ENCODE data around the gene KRT17.

KRT17 gene

GRCh38 chr17:41619036-41619926 is 5.1 kb downstream of the KRT17 start:
- Histone ChIP-seq H3K36me3 (ENCODE audit: insufficient read depth, low read length) (no peaks in the 10 kb centered on the region), H3K9me3 (ENCODE audit: insufficient read depth, low read length, severe bottlenecking) (no peaks in the 10 kb centered on the region)

GRCh38 chr17:41618341-41619035 is 5.9 kb downstream of the KRT17 start:
- H3K36me3 ChIP-seq (ENCODE audit: insufficient read depth, low read length) = no peaks in the 10 kb centered on the region
- no peak overlapping the region for H3K4me3 ChIP-seq (ENCODE audit: low read depth in 1 of 2, low read length in 2 of 2)
- H3K27me3 ChIP-seq (ENCODE audit: insufficient read depth, low read length, poor library complexity) = peaks cover 3% of the 10 kb centered on the region
- no peak overlapping the region for H2AFZ ChIP-seq (ENCODE audit: low read depth, low read length)
- no peak overlapping the region for H3K9ac ChIP-seq (ENCODE audit: low read depth, low read length)
- no peak overlapping the region for H3K27ac ChIP-seq (ENCODE audit: low read length)
- H3K9me3 ChIP-seq (ENCODE audit: insufficient read depth, low read length, severe bottlenecking) = no peaks in the 10 kb centered on the region
- H3K4me2 ChIP-seq (ENCODE audit: insufficient read depth, low read length) = no peak overlapping the region
- TF ChIP-seq CTCF (IDR thresholded peaks at IDR 0.05; ENCODE audit: borderline replicate concordance, extremely low read depth, low read length, poor library complexity, severe bottlenecking) = no peak
- no peak for TF ChIP-seq EZH2 (IDR thresholded peaks at IDR 0.05; ENCODE audit: borderline replicate concordance, low read depth, low read length, severe bottlenecking)
- no peak for ATAC-seq (ENCODE audit: insufficient read depth, low read depth)
- DNase-seq = no peak
- no peaks in the 10 kb centered on the region; the same call in 1 of the 2 replicates for H4K20me1 ChIP-seq (ENCODE audit: insufficient read depth, low read length)
- no peaks in the 10 kb centered on the region for H3K79me2 ChIP-seq (ENCODE audit: insufficient read depth, low read length)
- no peaks in the 10 kb centered on the region for H3K4me1 ChIP-seq (ENCODE audit: insufficient read depth, low read length)

More at GRCh38 chr17:41619036-41619926, 5.1 kb downstream of the KRT17 start:
- no peak for TF ChIP-seq CTCF (IDR thresholded peaks at IDR 0.05; ENCODE audit: borderline replicate concordance, extremely low read depth, low read length, poor library complexity, severe bottlenecking)
- Histone ChIP-seq H3K27me3 (ENCODE audit: insufficient read depth, low read length, poor library complexity) (peaks cover 2% of the 10 kb centered on the region), H2AFZ (ENCODE audit: low read depth, low read length) (no peak overlapping the region), H4K20me1 (ENCODE audit: insufficient read depth, low read length) (no peaks in the 10 kb centered on the region; the same call in 1 of the 2 replicates), H3K4me2 (ENCODE audit: insufficient read depth, low read length) (no peak overlapping the region), H3K79me2 (ENCODE audit: insufficient read depth, low read length) (no peaks in the 10 kb centered on the region), H3K27ac (ENCODE audit: low read length) (no peak overlapping the region), H3K4me3 (ENCODE audit: low read depth in 1 of 2, low read length in 2 of 2) (no peak overlapping the region), H3K4me1 (ENCODE audit: insufficient read depth, low read length) (no peaks in the 10 kb centered on the region), H3K9ac (ENCODE audit: low read depth, low read length) (no peak overlapping the region)
- DNase-seq (no peak), ATAC-seq (ENCODE audit: insufficient read depth, low read depth) (no peak)

GRCh38 chr17:41617698-41618097 is 6.7 kb downstream of the KRT17 start:
- H3K9ac ChIP-seq (ENCODE audit: low read depth, low read length) = no peak overlapping the region
- no peaks in the 10 kb centered on the region for H3K9me3 ChIP-seq (ENCODE audit: insufficient read depth, low read length, severe bottlenecking)
- peaks cover 3% of the 10 kb centered on the region for H3K27me3 ChIP-seq (ENCODE audit: insufficient read depth, low read length, poor library complexity)
- H3K4me2 ChIP-seq (ENCODE audit: insufficient read depth, low read length) = no peak overlapping the region
- H3K36me3 ChIP-seq (ENCODE audit: insufficient read depth, low read length) = no peaks in the 10 kb centered on the region
- no peak overlapping the region for H2AFZ ChIP-seq (ENCODE audit: low read depth, low read length)
- no peak overlapping the region for H3K4me3 ChIP-seq (ENCODE audit: low read depth in 1 of 2, low read length in 2 of 2)
- no peaks in the 10 kb centered on the region for H3K79me2 ChIP-seq (ENCODE audit: insufficient read depth, low read length)
- TF ChIP-seq CTCF (IDR thresholded peaks at IDR 0.05; ENCODE audit: borderline replicate concordance, extremely low read depth, low read length, poor library complexity, severe bottlenecking) (no peak), EZH2 (IDR thresholded peaks at IDR 0.05; ENCODE audit: borderline replicate concordance, low read depth, low read length, severe bottlenecking) (no peak)
- no peak for DNase-seq
- H3K4me1 ChIP-seq (ENCODE audit: insufficient read depth, low read length) = no peaks in the 10 kb centered on the region
- ATAC-seq (ENCODE audit: insufficient read depth, low read depth) = no peak
- H4K20me1 ChIP-seq (ENCODE audit: insufficient read depth, low read length) = no peaks in the 10 kb centered on the region; the same call in 1 of the 2 replicates
- no peak overlapping the region for H3K27ac ChIP-seq (ENCODE audit: low read length)
